ENCODE data around the gene TBC1D4.

DNA sequence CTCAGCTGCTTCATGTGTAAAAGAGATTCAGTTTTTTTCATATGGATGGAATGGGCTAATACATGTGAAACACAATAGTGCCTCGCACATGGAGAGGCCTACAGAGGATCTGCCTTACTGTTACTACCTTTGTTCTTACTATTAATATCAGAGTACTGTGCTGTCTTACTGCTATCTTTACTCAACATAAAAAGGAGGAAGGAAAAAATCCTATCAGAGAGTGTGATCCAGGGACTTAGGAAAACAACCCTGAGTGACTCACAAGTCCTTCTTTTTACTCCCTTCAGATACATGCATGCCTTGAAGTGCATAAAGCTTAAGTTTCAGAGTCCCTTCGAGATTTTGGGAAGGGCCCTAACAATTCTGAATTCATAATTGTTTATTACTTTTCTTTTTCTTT is 136.8 kb downstream of the TBC1D4 start:
- TF ChIP-seq POLR2AphosphoS5 (IDR thresholded peaks at IDR 0.05; ENCODE audit: low read depth) (no peak), EZH2phosphoT487 (IDR thresholded peaks at IDR 0.05; ENCODE audit: unreplicated experiment) (no peak), CREB1 (CRISPR knock-in tag; IDR thresholded peaks at IDR 0.05; ENCODE audit: low read depth) (no peak), EZH2 (IDR thresholded peaks at IDR 0.05; ENCODE audit: low read depth, unreplicated experiment) (no peak), ZNF331 (CRISPR knock-in tag; IDR thresholded peaks at IDR 0.05; ENCODE audit: low read depth) (no peak)
- TF ChIP-seq, protein P1, sequence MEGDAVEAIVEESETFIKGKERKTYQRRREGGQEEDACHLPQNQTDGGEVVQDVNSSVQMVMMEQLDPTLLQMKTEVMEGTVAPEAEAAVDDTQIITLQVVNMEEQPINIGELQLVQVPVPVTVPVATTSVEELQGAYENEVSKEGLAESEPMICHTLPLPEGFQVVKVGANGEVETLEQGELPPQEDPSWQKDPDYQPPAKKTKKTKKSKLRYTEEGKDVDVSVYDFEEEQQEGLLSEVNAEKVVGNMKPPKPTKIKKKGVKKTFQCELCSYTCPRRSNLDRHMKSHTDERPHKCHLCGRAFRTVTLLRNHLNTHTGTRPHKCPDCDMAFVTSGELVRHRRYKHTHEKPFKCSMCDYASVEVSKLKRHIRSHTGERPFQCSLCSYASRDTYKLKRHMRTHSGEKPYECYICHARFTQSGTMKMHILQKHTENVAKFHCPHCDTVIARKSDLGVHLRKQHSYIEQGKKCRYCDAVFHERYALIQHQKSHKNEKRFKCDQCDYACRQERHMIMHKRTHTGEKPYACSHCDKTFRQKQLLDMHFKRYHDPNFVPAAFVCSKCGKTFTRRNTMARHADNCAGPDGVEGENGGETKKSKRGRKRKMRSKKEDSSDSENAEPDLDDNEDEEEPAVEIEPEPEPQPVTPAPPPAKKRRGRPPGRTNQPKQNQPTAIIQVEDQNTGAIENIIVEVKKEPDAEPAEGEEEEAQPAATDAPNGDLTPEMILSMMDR (conservative IDR thresholded peaks at IDR 0.05; ENCODE audit: low read depth in 2 of 2), result no peak
- TF ChIP-seq, protein P2, sequence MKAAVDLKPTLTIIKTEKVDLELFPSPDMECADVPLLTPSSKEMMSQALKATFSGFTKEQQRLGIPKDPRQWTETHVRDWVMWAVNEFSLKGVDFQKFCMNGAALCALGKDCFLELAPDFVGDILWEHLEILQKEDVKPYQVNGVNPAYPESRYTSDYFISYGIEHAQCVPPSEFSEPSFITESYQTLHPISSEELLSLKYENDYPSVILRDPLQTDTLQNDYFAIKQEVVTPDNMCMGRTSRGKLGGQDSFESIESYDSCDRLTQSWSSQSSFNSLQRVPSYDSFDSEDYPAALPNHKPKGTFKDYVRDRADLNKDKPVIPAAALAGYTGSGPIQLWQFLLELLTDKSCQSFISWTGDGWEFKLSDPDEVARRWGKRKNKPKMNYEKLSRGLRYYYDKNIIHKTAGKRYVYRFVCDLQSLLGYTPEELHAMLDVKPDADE (IDR thresholded peaks at IDR 0.05), result no peak
- TF ChIP-seq, protein P3, sequence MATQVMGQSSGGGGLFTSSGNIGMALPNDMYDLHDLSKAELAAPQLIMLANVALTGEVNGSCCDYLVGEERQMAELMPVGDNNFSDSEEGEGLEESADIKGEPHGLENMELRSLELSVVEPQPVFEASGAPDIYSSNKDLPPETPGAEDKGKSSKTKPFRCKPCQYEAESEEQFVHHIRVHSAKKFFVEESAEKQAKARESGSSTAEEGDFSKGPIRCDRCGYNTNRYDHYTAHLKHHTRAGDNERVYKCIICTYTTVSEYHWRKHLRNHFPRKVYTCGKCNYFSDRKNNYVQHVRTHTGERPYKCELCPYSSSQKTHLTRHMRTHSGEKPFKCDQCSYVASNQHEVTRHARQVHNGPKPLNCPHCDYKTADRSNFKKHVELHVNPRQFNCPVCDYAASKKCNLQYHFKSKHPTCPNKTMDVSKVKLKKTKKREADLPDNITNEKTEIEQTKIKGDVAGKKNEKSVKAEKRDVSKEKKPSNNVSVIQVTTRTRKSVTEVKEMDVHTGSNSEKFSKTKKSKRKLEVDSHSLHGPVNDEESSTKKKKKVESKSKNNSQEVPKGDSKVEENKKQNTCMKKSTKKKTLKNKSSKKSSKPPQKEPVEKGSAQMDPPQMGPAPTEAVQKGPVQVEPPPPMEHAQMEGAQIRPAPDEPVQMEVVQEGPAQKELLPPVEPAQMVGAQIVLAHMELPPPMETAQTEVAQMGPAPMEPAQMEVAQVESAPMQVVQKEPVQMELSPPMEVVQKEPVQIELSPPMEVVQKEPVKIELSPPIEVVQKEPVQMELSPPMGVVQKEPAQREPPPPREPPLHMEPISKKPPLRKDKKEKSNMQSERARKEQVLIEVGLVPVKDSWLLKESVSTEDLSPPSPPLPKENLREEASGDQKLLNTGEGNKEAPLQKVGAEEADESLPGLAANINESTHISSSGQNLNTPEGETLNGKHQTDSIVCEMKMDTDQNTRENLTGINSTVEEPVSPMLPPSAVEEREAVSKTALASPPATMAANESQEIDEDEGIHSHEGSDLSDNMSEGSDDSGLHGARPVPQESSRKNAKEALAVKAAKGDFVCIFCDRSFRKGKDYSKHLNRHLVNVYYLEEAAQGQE (IDR thresholded peaks at IDR 0.05; ENCODE audit: unreplicated experiment), result no peak
